Measurements from ENCODE around the gene ENOX2. TPM values are rescaled to one million over a fixed set of nuclear protein-coding genes. Genes with fewer than 3 reads are reported as not detected.

Gene ENOX2
- polyA plus RNA-seq, 4 donors, result 3.2 to 14.5 (median 4.8) TPM

DNA sequence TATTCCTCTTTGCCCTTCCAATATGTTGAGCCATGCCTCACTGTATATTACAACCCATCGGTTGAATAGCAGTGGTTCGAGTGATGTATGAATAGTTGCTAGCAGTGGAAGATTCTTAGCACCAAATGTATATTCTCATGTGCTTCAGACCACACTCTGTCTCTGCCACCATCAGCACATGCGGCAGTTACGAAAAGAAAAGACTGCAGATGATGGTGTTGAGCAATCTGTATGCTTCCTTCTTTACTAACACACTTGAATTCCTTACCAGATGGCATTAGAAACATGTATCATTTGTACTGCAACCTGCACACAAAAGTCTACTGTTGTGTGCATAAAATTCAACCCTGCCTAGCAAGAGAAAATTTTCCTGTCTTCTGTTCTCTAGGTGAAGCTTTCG is 214.6 kb downstream of the ENOX2 start:
- Histone ChIP-seq H3K27ac (ENCODE audit: low read depth in 1 of 3, low read length in 2 of 3) (no peak overlapping the region), H3K4me3 (ENCODE audit: low read depth in 1 of 3, low read length in 3 of 3) (no peak overlapping the region), H3K9me3 (ENCODE audit: control insufficient read depth in 2 of 2, insufficient read depth in 1 of 2, low read depth in 1 of 2, low read length in 1 of 2) (no peaks in the 10 kb centered on the region), H3K4me1 (ENCODE audit: control insufficient read depth in 3 of 3, insufficient read depth in 2 of 3, low read depth in 1 of 3, low read length in 2 of 3) (no peaks in the 10 kb centered on the region), H3K27me3 (ENCODE audit: control insufficient read depth in 3 of 3, insufficient read depth in 3 of 3, low read length in 3 of 3) (no peaks in the 10 kb centered on the region), H3K36me3 (ENCODE audit: control insufficient read depth in 3 of 3, insufficient read depth in 2 of 3, low read depth in 1 of 3, low read length in 3 of 3) (peaks cover 0 to 2% (median 0%) of the 10 kb centered on the region in 3 donors)
- WGBS, 3 donors, result 88 to 91% (median 90%) methylated on average over 5 of the region's 5 CpGs
- no peak for FAIRE-seq
- no peak for DNase-seq

- no peak overlapping the region for H3K27ac ChIP-seq (ENCODE audit: low read depth in 1 of 3, low read length in 2 of 3)
- H3K4me3 ChIP-seq (ENCODE audit: low read depth in 1 of 3, low read length in 3 of 3), result no peak overlapping the region
- no peak for FAIRE-seq
- WGBS, 3 donors, result 75 to 98% (median 82%) methylated on average over 2 of the region's 2 CpGs
- peaks cover 0 to 5% (median 0%) of the 10 kb centered on the region in 3 donors for H3K4me1 ChIP-seq (ENCODE audit: control insufficient read depth in 3 of 3, insufficient read depth in 2 of 3, low read depth in 1 of 3, low read length in 2 of 3)
- H3K36me3 ChIP-seq (ENCODE audit: control insufficient read depth in 3 of 3, insufficient read depth in 2 of 3, low read depth in 1 of 3, low read length in 3 of 3), result peaks cover 0 to 4% (median 0%) of the 10 kb centered on the region in 3 donors
- H3K9me3 ChIP-seq (ENCODE audit: control insufficient read depth in 2 of 2, insufficient read depth in 1 of 2, low read depth in 1 of 2, low read length in 1 of 2), result no peaks in the 10 kb centered on the region
- H3K27me3 ChIP-seq (ENCODE audit: control insufficient read depth in 3 of 3, insufficient read depth in 3 of 3, low read length in 3 of 3), result no peaks in the 10 kb centered on the region
- DNase-seq, result no peak
These were observed 220.0 kb downstream of the ENOX2 start for GRCh38 chrX:130682990-130683389.

DNA sequence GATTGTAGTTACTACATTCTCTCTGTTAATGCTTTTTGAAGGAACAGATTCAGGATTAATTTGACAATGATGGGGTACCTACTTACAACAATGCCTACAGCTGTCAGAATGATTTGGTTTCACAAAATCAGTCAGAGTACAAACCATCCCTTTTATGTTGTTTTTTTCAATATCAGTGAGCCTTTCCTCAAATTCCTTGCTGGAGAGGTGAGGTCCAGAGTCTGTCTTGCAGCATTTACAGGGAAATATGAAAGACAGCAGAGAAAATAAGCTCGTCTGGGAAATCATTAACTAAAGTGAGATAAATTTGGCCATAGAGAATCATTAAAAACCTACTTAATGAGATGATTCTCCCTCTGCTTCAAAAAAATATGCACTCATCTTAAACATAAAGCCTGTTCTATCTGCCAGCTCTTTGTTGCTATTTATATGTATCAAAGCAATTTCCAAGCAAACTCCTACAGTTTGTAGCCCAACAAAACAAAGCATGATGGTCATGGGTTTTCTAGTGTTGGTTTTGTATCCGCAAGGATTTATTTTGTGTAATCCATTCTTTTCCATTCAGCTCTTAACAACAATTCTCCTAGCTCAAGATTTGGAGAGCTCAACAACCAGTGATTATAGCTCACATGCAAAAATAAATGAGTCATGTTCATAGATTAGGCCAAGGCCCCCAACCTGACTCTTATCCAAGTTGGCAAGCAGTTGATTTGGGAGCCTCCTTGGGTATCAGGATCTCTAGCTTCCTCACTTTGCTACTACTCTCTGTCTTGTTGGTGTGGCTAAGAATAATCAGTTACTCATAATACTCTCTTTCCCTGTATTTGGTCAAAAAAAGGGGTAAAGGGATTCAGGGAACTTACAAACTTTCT is 222.6 kb downstream of the ENOX2 start:
- DNase-seq, result peak in 1 of 2 donors; percentile 26
- no peak for FAIRE-seq
- Histone ChIP-seq H3K9me3 (ENCODE audit: control insufficient read depth in 2 of 2, insufficient read depth in 1 of 2, low read depth in 1 of 2, low read length in 1 of 2) (no peaks in the 10 kb centered on the region), H3K4me1 (ENCODE audit: control insufficient read depth in 3 of 3, insufficient read depth in 2 of 3, low read depth in 1 of 3, low read length in 2 of 3) (peaks cover 0 to 5% (median 0%) of the 10 kb centered on the region in 3 donors), H3K27me3 (ENCODE audit: control insufficient read depth in 3 of 3, insufficient read depth in 3 of 3, low read length in 3 of 3) (no peaks in the 10 kb centered on the region), H3K36me3 (ENCODE audit: control insufficient read depth in 3 of 3, insufficient read depth in 2 of 3, low read depth in 1 of 3, low read length in 3 of 3) (peaks cover 0 to 4% (median 2%) of the 10 kb centered on the region in 3 donors), H3K4me3 (ENCODE audit: low read depth in 1 of 3, low read length in 3 of 3) (no peak overlapping the region), H3K27ac (ENCODE audit: low read depth in 1 of 3, low read length in 2 of 3) (peak overlapping the region in 1 of 3 donors; percentile 33)
- WGBS, 3 donors, result 45 to 53% (median 49%) methylated on average over 2 of the region's 2 CpGs

- Histone ChIP-seq H3K4me1 (ENCODE audit: control insufficient read depth in 3 of 3, insufficient read depth in 2 of 3, low read depth in 1 of 3, low read length in 2 of 3) (peaks cover 0 to 5% (median 0%) of the 10 kb centered on the region in 3 donors), H3K4me3 (ENCODE audit: low read depth in 1 of 3, low read length in 3 of 3) (no peak overlapping the region), H3K27ac (ENCODE audit: low read depth in 1 of 3, low read length in 2 of 3) (no peak overlapping the region), H3K27me3 (ENCODE audit: control insufficient read depth in 3 of 3, insufficient read depth in 3 of 3, low read length in 3 of 3) (no peaks in the 10 kb centered on the region), H3K9me3 (ENCODE audit: control insufficient read depth in 2 of 2, insufficient read depth in 1 of 2, low read depth in 1 of 2, low read length in 1 of 2) (peaks cover 0 to 5% of the 10 kb centered on the region in 2 donors), H3K36me3 (ENCODE audit: control insufficient read depth in 3 of 3, insufficient read depth in 2 of 3, low read depth in 1 of 3, low read length in 3 of 3) (peaks cover 0 to 8% (median 2%) of the 10 kb centered on the region in 3 donors)
- WGBS, 3 donors, result 40 to 64% (median 46%) methylated on average over 2 of the region's 2 CpGs
- no peak for FAIRE-seq
- peak; percentile 12 to 24 for DNase-seq
These were observed 226.1 kb downstream of the ENOX2 start for GRCh38 chrX:130676861-130677260.

DNA sequence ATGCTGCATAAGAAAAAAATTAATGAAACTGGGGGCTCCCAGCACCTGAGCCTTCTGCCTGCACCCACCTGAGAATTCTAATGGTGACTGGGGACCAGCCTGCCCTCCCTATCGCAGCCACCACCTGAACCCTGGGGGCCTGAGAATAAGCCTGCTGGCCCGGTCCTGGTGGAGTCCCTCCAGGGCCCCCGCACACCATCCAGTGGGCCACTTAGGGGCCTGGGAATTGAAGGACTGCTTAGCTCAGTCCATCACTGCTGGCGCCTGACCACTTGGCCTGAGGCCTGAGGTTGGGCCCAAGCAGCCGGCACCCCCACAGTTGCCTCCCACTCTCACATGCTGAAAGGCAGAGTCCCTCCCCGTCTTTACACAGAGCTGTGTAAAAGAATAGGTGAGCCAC is 230.8 kb downstream of the ENOX2 start:
- no peak for DNase-seq
- no peak overlapping the region for H3K4me3 ChIP-seq (ENCODE audit: low read depth in 1 of 3, low read length in 3 of 3)
- no peak for FAIRE-seq

GRCh38 chrX:130669233-130669632 is 233.8 kb downstream of the ENOX2 start:
- Histone ChIP-seq H3K36me3 (ENCODE audit: control insufficient read depth in 3 of 3, insufficient read depth in 2 of 3, low read depth in 1 of 3, low read length in 3 of 3) (peaks cover 0 to 10% (median 2%) of the 10 kb centered on the region in 3 donors), H3K27me3 (ENCODE audit: control insufficient read depth in 3 of 3, insufficient read depth in 3 of 3, low read length in 3 of 3) (no peaks in the 10 kb centered on the region), H3K27ac (ENCODE audit: low read depth in 1 of 3, low read length in 2 of 3) (no peak overlapping the region), H3K4me1 (ENCODE audit: control insufficient read depth in 3 of 3, insufficient read depth in 2 of 3, low read depth in 1 of 3, low read length in 2 of 3) (no peaks in the 10 kb centered on the region), H3K9me3 (ENCODE audit: control insufficient read depth in 2 of 2, insufficient read depth in 1 of 2, low read depth in 1 of 2, low read length in 1 of 2) (peaks cover 0 to 5% of the 10 kb centered on the region in 2 donors), H3K4me3 (ENCODE audit: low read depth in 1 of 3, low read length in 3 of 3) (no peak overlapping the region)
- DNase-seq (no peak), FAIRE-seq (no peak)
- WGBS, 3 donors, result 40 to 82% (median 78%) methylated on average over 1 of the region's 1 CpG

More for the DNA sequence above, 230.8 kb downstream of the ENOX2 start:
- peaks cover under 1 to 9% (median 2%) of the 10 kb centered on the region in 3 donors for H3K36me3 ChIP-seq (ENCODE audit: control insufficient read depth in 3 of 3, insufficient read depth in 2 of 3, low read depth in 1 of 3, low read length in 3 of 3)
- H3K9me3 ChIP-seq (ENCODE audit: control insufficient read depth in 2 of 2, insufficient read depth in 1 of 2, low read depth in 1 of 2, low read length in 1 of 2), result peaks cover 0 to 5% of the 10 kb centered on the region in 2 donors
- WGBS, 3 donors, result 86 to 97% (median 94%) methylated on average over 4 to 6 of the region's 6 CpGs
- no peak overlapping the region for H3K27ac ChIP-seq (ENCODE audit: low read depth in 1 of 3, low read length in 2 of 3)
- no peaks in the 10 kb centered on the region for H3K27me3 ChIP-seq (ENCODE audit: control insufficient read depth in 3 of 3, insufficient read depth in 3 of 3, low read length in 3 of 3)
- no peaks in the 10 kb centered on the region for H3K4me1 ChIP-seq (ENCODE audit: control insufficient read depth in 3 of 3, insufficient read depth in 2 of 3, low read depth in 1 of 3, low read length in 2 of 3)

GRCh38 chrX:130665263-130665662 is 237.7 kb downstream of the ENOX2 start:
- no peaks in the 10 kb centered on the region for H3K27me3 ChIP-seq (ENCODE audit: control insufficient read depth in 3 of 3, insufficient read depth in 3 of 3, low read length in 3 of 3)
- no peak overlapping the region for H3K27ac ChIP-seq (ENCODE audit: low read depth in 1 of 3, low read length in 2 of 3)
- 78 to 95% (median 88%) methylated on average over 3 of the region's 3 CpGs for WGBS, 3 donors
- DNase-seq (no peak), FAIRE-seq (no peak)
- peaks cover 0 to 4% (median 2%) of the 10 kb centered on the region in 3 donors for H3K36me3 ChIP-seq (ENCODE audit: control insufficient read depth in 3 of 3, insufficient read depth in 2 of 3, low read depth in 1 of 3, low read length in 3 of 3)
- H3K4me1 ChIP-seq (ENCODE audit: control insufficient read depth in 3 of 3, insufficient read depth in 2 of 3, low read depth in 1 of 3, low read length in 2 of 3), result no peaks in the 10 kb centered on the region
- no peak overlapping the region for H3K4me3 ChIP-seq (ENCODE audit: low read depth in 1 of 3, low read length in 3 of 3)
- H3K9me3 ChIP-seq (ENCODE audit: control insufficient read depth in 2 of 2, insufficient read depth in 1 of 2, low read depth in 1 of 2, low read length in 1 of 2), result no peaks in the 10 kb centered on the region

DNA sequence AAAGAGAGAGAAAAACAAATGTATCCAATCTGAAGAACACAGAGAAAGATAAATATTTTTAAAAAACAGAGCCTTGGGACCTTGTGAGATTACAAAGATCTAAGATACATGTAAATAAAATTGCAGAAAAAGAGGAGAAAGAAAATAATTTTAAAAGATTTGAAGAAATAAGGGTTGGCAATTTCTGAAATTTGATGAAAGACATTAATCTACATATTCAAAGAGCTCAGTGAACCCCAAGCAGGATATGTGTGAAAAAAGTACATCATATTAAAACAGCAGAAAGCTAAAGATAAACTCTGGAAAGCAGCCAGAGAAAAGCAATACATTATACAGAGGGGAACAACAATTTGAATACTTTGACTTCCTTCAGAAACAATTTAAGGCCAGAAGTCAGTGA is 244.7 kb downstream of the ENOX2 start:
- no peak overlapping the region for H3K27ac ChIP-seq (ENCODE audit: low read depth in 1 of 3, low read length in 2 of 3)
- no peak for DNase-seq
- H3K4me3 ChIP-seq (ENCODE audit: low read depth in 1 of 3, low read length in 3 of 3), result no peak overlapping the region
- H3K27me3 ChIP-seq (ENCODE audit: control insufficient read depth in 3 of 3, insufficient read depth in 3 of 3, low read length in 3 of 3), result no peaks in the 10 kb centered on the region
- H3K9me3 ChIP-seq (ENCODE audit: control insufficient read depth in 2 of 2, insufficient read depth in 1 of 2, low read depth in 1 of 2, low read length in 1 of 2), result peaks cover 0 to 3% of the 10 kb centered on the region in 2 donors
- FAIRE-seq, result no peak
- H3K36me3 ChIP-seq (ENCODE audit: control insufficient read depth in 3 of 3, insufficient read depth in 2 of 3, low read depth in 1 of 3, low read length in 3 of 3), result no peaks in the 10 kb centered on the region
- H3K4me1 ChIP-seq (ENCODE audit: control insufficient read depth in 3 of 3, insufficient read depth in 2 of 3, low read depth in 1 of 3, low read length in 2 of 3), result no peaks in the 10 kb centered on the region

Data from small intestine (tissue), 7 donors.